ENCODE measurements around the gene MOSMO. TPM values are rescaled to one million over a fixed set of nuclear protein-coding genes. Genes with fewer than 3 reads are reported as not detected.

Gene MOSMO
- total RNA-seq (10 to 100 TPM in 2 of 5 donors, 1 to 10 TPM in 3; 1.2 to 32.3 (median 9.6) TPM), polyA plus RNA-seq (1 to 10 TPM; 6.4 to 8.7 (median 6.7) TPM)
- long read RNA-seq, donor 1, full-length matches to known transcripts: 2 of 2 reads
- long read RNA-seq, donor 1, partial matches to known transcripts: 0 of 2 reads
- long read RNA-seq, donor 1, other reads (novel, unspliced or antisense): 0 of 2 reads
- long read RNA-seq, donor 2, full-length matches to known transcripts: 8 of 8 reads
- long read RNA-seq, donor 2, partial matches to known transcripts: 0 of 8 reads
- long read RNA-seq, donor 2, other reads (novel, unspliced or antisense): 0 of 8 reads
- long read RNA-seq, donor 3, full-length matches to known transcripts: 2 of 2 reads
- long read RNA-seq, donor 3, partial matches to known transcripts: 0 of 2 reads
- long read RNA-seq, donor 3, other reads (novel, unspliced or antisense): 0 of 2 reads
- long read RNA-seq, donor 4: 0 reads
- long read RNA-seq, donor 5, full-length matches to known transcripts: 4 of 4 reads
- long read RNA-seq, donor 5, partial matches to known transcripts: 0 of 4 reads
- long read RNA-seq, donor 5, other reads (novel, unspliced or antisense): 0 of 4 reads
- long read RNA-seq, donor 6, full-length matches to known transcripts: 2 of 2 reads
- long read RNA-seq, donor 6, partial matches to known transcripts: 0 of 2 reads
- long read RNA-seq, donor 6, other reads (novel, unspliced or antisense): 0 of 2 reads
- long read RNA-seq, donor 7, full-length matches to known transcripts: 8 of 8 reads
- long read RNA-seq, donor 7, partial matches to known transcripts: 0 of 8 reads
- long read RNA-seq, donor 7, other reads (novel, unspliced or antisense): 0 of 8 reads
- long read RNA-seq, donor 8, full-length matches to known transcripts: 6 of 6 reads
- long read RNA-seq, donor 8, partial matches to known transcripts: 0 of 6 reads
- long read RNA-seq, donor 8, other reads (novel, unspliced or antisense): 0 of 6 reads
- long read RNA-seq, donor 9, partial matches to known transcripts: 0 of 3 reads
- long read RNA-seq, donor 9, other reads (novel, unspliced or antisense): 0 of 3 reads
- long read RNA-seq, donor 10, full-length matches to known transcripts: 1 of 1 reads
- long read RNA-seq, donor 10, partial matches to known transcripts: 0 of 1 reads
- long read RNA-seq, donor 10, other reads (novel, unspliced or antisense): 0 of 1 reads

GRCh38 chr16:22007509-22008214 is at the start of gene MOSMO:
Gene MOSMO, plus strand, starts transcription at chr16:22008111. Its CDS starts 191 bp downstream, at chr16:22008302.
- TF ChIP-seq POLR2AphosphoS5 (IDR thresholded peaks at IDR 0.05) (peak in 2 of 3 donors; percentile 46 to 49), POLR2A (IDR thresholded peaks at IDR 0.05) (no peak)
- H3K9me3 ChIP-seq: no peaks in the 10 kb centered on the region
- intact Hi-C loops (cut with DNase I; ENCODE audit: low total_unique reads): no loop called here
- 0 to 1% (median 0%) methylated on average over 20 to 78 of the region's 78 CpGs for WGBS, 5 donors
- peak; percentile 82 to 90 for DNase-seq
- H3K27ac ChIP-seq: peak within 1 kb of the TSS; percentile 87 to 94 (median 90)
- peak within 1 kb of the TSS; percentile 93 to 97 (median 94) for H3K4me3 ChIP-seq
- no peaks in the 10 kb centered on the region for H3K27me3 ChIP-seq
- H3K4me1 ChIP-seq: peaks cover 13 to 41% (median 26%) of the 10 kb centered on the region in 4 donors
- H3K36me3 ChIP-seq: no peaks in the 10 kb centered on the region

GRCh38 chr16:21959050-21959449 is 48.9 kb upstream of the MOSMO start:
- TF ChIP-seq POLR2A (IDR thresholded peaks at IDR 0.05): no peak
- no peak for TF ChIP-seq POLR2AphosphoS5 (IDR thresholded peaks at IDR 0.05)
- TF ChIP-seq CTCF (IDR thresholded peaks at IDR 0.05): no peak
- TF ChIP-seq EP300 (IDR thresholded peaks at IDR 0.05): no peak
- Histone ChIP-seq H3K27ac (no peak overlapping the region), H3K27me3 (no peaks in the 10 kb centered on the region), H3K36me3 (peaks cover 70 to 84% (median 83%) of the 10 kb centered on the region in 4 donors), H3K4me1 (peaks cover 13 to 41% (median 32%) of the 10 kb centered on the region in 4 donors), H3K9me3 (no peaks in the 10 kb centered on the region), H3K4me3 (no peak overlapping the region)
- intact Hi-C loops (cut with DNase I; ENCODE audit: low total_unique reads): no loop called here
- WGBS, 5 donors: 75 to 79% (median 77%) methylated on average over 3 of the region's 3 CpGs
- DNase-seq: no peak

- intact Hi-C loops (cut with DNase I; ENCODE audit: low total_unique reads): no loop called here
- 81 to 89% (median 86%) methylated on average over 5 of the region's 5 CpGs for WGBS, 5 donors
- DNase-seq: no peak
- Histone ChIP-seq H3K9me3 (no peaks in the 10 kb centered on the region), H3K27ac (no peak overlapping the region), H3K27me3 (no peaks in the 10 kb centered on the region), H3K36me3 (peaks cover 93 to 100% (median 100%) of the 10 kb centered on the region in 4 donors), H3K4me3 (no peak overlapping the region), H3K4me1 (peaks cover 0 to 7% (median 4%) of the 10 kb centered on the region in 4 donors)
- TF ChIP-seq POLR2A (IDR thresholded peaks at IDR 0.05) (no peak), POLR2AphosphoS5 (IDR thresholded peaks at IDR 0.05) (no peak), CTCF (IDR thresholded peaks at IDR 0.05) (no peak), EP300 (IDR thresholded peaks at IDR 0.05) (no peak)
These were observed 45.4 kb upstream of the MOSMO start for GRCh38 chr16:21962475-21962874.

- Histone ChIP-seq H3K9me3 (no peaks in the 10 kb centered on the region), H3K27me3 (no peaks in the 10 kb centered on the region), H3K4me1 (no peaks in the 10 kb centered on the region), H3K4me3 (no peak overlapping the region), H3K27ac (no peak overlapping the region), H3K36me3 (peaks cover 90 to 100% (median 100%) of the 10 kb centered on the region in 4 donors)
- DNase-seq: no peak
- TF ChIP-seq EP300 (IDR thresholded peaks at IDR 0.05) (no peak), POLR2A (IDR thresholded peaks at IDR 0.05) (no peak), POLR2AphosphoS5 (IDR thresholded peaks at IDR 0.05) (no peak), CTCF (IDR thresholded peaks at IDR 0.05) (no peak)
- WGBS, 5 donors: 79 to 90% (median 83%) methylated on average over 3 of the region's 3 CpGs
- intact Hi-C loops (cut with DNase I; ENCODE audit: low total_unique reads): no loop called here
These were observed 44.0 kb upstream of the MOSMO start for GRCh38 chr16:21963887-21964286.

Data from stomach (tissue), 19 donors.